ENCODE results near the gene VAV1. TPM values are rescaled to one million over a fixed set of nuclear protein-coding genes. Genes with fewer than 3 reads are reported as not detected.

VAV1 gene
- total and polyA plus RNA-seq, 2 experiments from 2014 or later: not detected

- WGBS, 2 experiments (ENCODE audit: low coverage in 1 of 2, low lambda C conversion rate in 2 of 2, missing lambda C conversion rate in 2 of 2): 55 to 70% methylated on average over 1 of the region's 1 CpG
- Histone ChIP-seq H3K9ac (no peak overlapping the region), H3K4me2 (ENCODE audit: unreplicated experiment) (no peak overlapping the region), H3K4me3 (no peak overlapping the region), H3K27me3 (replicated peaks; ENCODE audit: insufficient read depth) (no peaks in the 10 kb centered on the region; the same call in 1 of the 2 replicates), H3K9me3 (ENCODE audit: low read depth) (no peaks in the 10 kb centered on the region), H3F3A (ENCODE audit: insufficient read depth) (no peaks in the 10 kb centered on the region), H3K36me3 (ENCODE audit: low read depth) (no peaks in the 10 kb centered on the region), H2AFZ (no peak overlapping the region), H4K20me1 (ENCODE audit: insufficient read depth) (no peaks in the 10 kb centered on the region), H3K27ac (no peak overlapping the region), H3K4me1 (ENCODE audit: insufficient read depth) (no peaks in the 10 kb centered on the region), H3K79me2 (ENCODE audit: insufficient read depth) (no peaks in the 10 kb centered on the region), H3K9me2 (ENCODE audit: insufficient read depth) (no peaks in the 10 kb centered on the region)
- no peak for TF ChIP-seq EZH2 (IDR thresholded peaks at IDR 0.05; ENCODE audit: insufficient read depth, poor library complexity, severe bottlenecking)
- no peak for DNase-seq
- in situ Hi-C loops (cut with MboI): no loop called here
Measured at GRCh38 chr19:6832412-6832811, 59.9 kb downstream of the VAV1 start.

- no peak for TF ChIP-seq EZH2 (IDR thresholded peaks at IDR 0.05; ENCODE audit: insufficient read depth, poor library complexity, severe bottlenecking)
- no peak for TF ChIP-seq EZH2phosphoT487 (IDR thresholded peaks at IDR 0.05; ENCODE audit: insufficient read depth, low read depth)
- H3K36me3 ChIP-seq (ENCODE audit: low read depth): no peaks in the 10 kb centered on the region
- in situ Hi-C loops (cut with MboI): no loop called here
- H3K27me3 ChIP-seq (replicated peaks; ENCODE audit: insufficient read depth): no peaks in the 10 kb centered on the region; the same call in 1 of the 2 replicates
- H3K4me3 ChIP-seq: no peak overlapping the region
- no peak overlapping the region for H3K9ac ChIP-seq
- no peak for DNase-seq
- WGBS, 2 experiments (ENCODE audit: low coverage in 1 of 2, low lambda C conversion rate in 2 of 2, missing lambda C conversion rate in 2 of 2): 56 to 59% methylated on average over 14 to 16 of the region's 16 CpGs
- no peak overlapping the region for H3K4me2 ChIP-seq (ENCODE audit: unreplicated experiment)
- H3F3A ChIP-seq (ENCODE audit: insufficient read depth): no peaks in the 10 kb centered on the region
- no peaks in the 10 kb centered on the region for H3K79me2 ChIP-seq (ENCODE audit: insufficient read depth)
- no peaks in the 10 kb centered on the region for H3K9me2 ChIP-seq (ENCODE audit: insufficient read depth)
- H3K9me3 ChIP-seq (ENCODE audit: low read depth): no peaks in the 10 kb centered on the region
- no peak overlapping the region for H2AFZ ChIP-seq
- no peak overlapping the region for H3K27ac ChIP-seq
- H4K20me1 ChIP-seq (ENCODE audit: insufficient read depth): no peaks in the 10 kb centered on the region
- no peaks in the 10 kb centered on the region for H3K4me1 ChIP-seq (ENCODE audit: insufficient read depth)
Measured at GRCh38 chr19:6833166-6833790, 60.8 kb downstream of the VAV1 start.

- 75 to 81% methylated on average over 2 of the region's 2 CpGs for WGBS, 2 experiments (ENCODE audit: low coverage in 1 of 2, low lambda C conversion rate in 2 of 2, missing lambda C conversion rate in 2 of 2)
Measured at GRCh38 chr19:6834433-6834832, 61.9 kb downstream of the VAV1 start.

GRCh38 chr19:6835501-6835900 is 63.0 kb downstream of the VAV1 start:
- no peak overlapping the region for H3K4me3 ChIP-seq
- no peak overlapping the region for H3K9ac ChIP-seq
- no peaks in the 10 kb centered on the region for H4K20me1 ChIP-seq (ENCODE audit: insufficient read depth)
- H3K9me3 ChIP-seq (ENCODE audit: low read depth): no peaks in the 10 kb centered on the region
- no peaks in the 10 kb centered on the region for H3F3A ChIP-seq (ENCODE audit: insufficient read depth)
- WGBS, 2 experiments (ENCODE audit: low coverage in 1 of 2, low lambda C conversion rate in 2 of 2, missing lambda C conversion rate in 2 of 2): 51 to 52% methylated on average over 3 of the region's 3 CpGs
- H3K4me1 ChIP-seq (ENCODE audit: insufficient read depth): no peaks in the 10 kb centered on the region
- H3K9me2 ChIP-seq (ENCODE audit: insufficient read depth): no peaks in the 10 kb centered on the region
- in situ Hi-C loops (cut with MboI): no loop called here
- H3K79me2 ChIP-seq (ENCODE audit: insufficient read depth): no peaks in the 10 kb centered on the region
- H3K27me3 ChIP-seq (replicated peaks; ENCODE audit: insufficient read depth): no peaks in the 10 kb centered on the region; the same call in 1 of the 2 replicates
- H3K36me3 ChIP-seq (ENCODE audit: low read depth): no peaks in the 10 kb centered on the region
- no peak overlapping the region for H2AFZ ChIP-seq
- no peak overlapping the region for H3K4me2 ChIP-seq (ENCODE audit: unreplicated experiment)
- H3K27ac ChIP-seq: no peak overlapping the region
- no peak for DNase-seq
- TF ChIP-seq EZH2 (IDR thresholded peaks at IDR 0.05; ENCODE audit: insufficient read depth, poor library complexity, severe bottlenecking) (no peak), EZH2phosphoT487 (IDR thresholded peaks at IDR 0.05; ENCODE audit: insufficient read depth, low read depth) (no peak)

More at GRCh38 chr19:6834433-6834832, 61.9 kb downstream of the VAV1 start:
- H3K27me3 ChIP-seq (replicated peaks; ENCODE audit: insufficient read depth): no peaks in the 10 kb centered on the region; the same call in 1 of the 2 replicates
- no peaks in the 10 kb centered on the region for H3K4me1 ChIP-seq (ENCODE audit: insufficient read depth)
- no peaks in the 10 kb centered on the region for H4K20me1 ChIP-seq (ENCODE audit: insufficient read depth)
- no peaks in the 10 kb centered on the region for H3F3A ChIP-seq (ENCODE audit: insufficient read depth)
- no peak for DNase-seq
- H3K79me2 ChIP-seq (ENCODE audit: insufficient read depth): no peaks in the 10 kb centered on the region
- no peak overlapping the region for H2AFZ ChIP-seq
- in situ Hi-C loops (cut with MboI): no loop called here
- no peaks in the 10 kb centered on the region for H3K36me3 ChIP-seq (ENCODE audit: low read depth)
- H3K9me3 ChIP-seq (ENCODE audit: low read depth): no peaks in the 10 kb centered on the region
- H3K4me2 ChIP-seq (ENCODE audit: unreplicated experiment): no peak overlapping the region
- H3K9me2 ChIP-seq (ENCODE audit: insufficient read depth): no peaks in the 10 kb centered on the region
- no peak overlapping the region for H3K9ac ChIP-seq
- no peak overlapping the region for H3K27ac ChIP-seq
- H3K4me3 ChIP-seq: no peak overlapping the region
- no peak for TF ChIP-seq EZH2phosphoT487 (IDR thresholded peaks at IDR 0.05; ENCODE audit: insufficient read depth, low read depth)
- TF ChIP-seq EZH2 (IDR thresholded peaks at IDR 0.05; ENCODE audit: insufficient read depth, poor library complexity, severe bottlenecking): no peak
